Measurements from ENCODE around the gene DNAJC18.
"Not testable (repeated sequence)": the region's sequence is repeated elsewhere in the genome, so short reads cannot be mapped to it uniquely, and the experiment has no call there.

DNAJC18 gene

DNA sequence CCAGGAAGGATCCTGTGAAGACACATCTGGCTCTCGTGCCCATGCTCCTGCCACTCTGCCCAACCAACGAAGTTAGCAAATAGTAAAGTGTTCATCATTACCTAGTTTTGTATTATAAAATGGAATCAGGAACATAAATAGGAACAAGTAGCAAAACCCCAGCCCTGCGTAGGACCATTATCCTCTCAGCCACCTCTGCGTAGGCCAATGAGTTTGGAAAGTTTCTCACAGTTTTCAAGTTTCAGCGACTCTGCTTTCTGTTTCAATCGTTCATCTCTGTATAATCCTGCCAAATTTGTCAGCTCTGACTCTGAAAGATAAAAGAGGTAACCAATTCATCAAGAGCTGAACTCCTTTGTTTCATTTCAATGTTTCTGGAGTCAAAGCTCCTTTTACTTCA is 25.4 kb downstream of the DNAJC18 start:
- Histone ChIP-seq H3K9ac (ENCODE audit: insufficient read length) (no peak overlapping the region), H3K4me3 (no peak overlapping the region), H3K9me3 (ENCODE audit: low read depth, low read length) (no peaks in the 10 kb centered on the region), H3K27ac (no peak overlapping the region; the same call in 1 of the 2 replicates), H3K36me3 (ENCODE audit: insufficient read depth, low read length) (no peaks in the 10 kb centered on the region)
- DNase-seq (ENCODE audit: low read depth, low spot score), result no peak
- TF ChIP-seq FOXP2 (optimal IDR thresholded peaks at IDR 0.05; ENCODE audit: control extremely low read depth, extremely low read length, insufficient read depth), result no peak
- TF ChIP-seq POLR2AphosphoS5 (IDR thresholded peaks at IDR 0.05; ENCODE audit: borderline replicate concordance, low read depth, low read length), result no peak
- TF ChIP-seq EZH2 (IDR thresholded peaks at IDR 0.05), result no peak

DNA sequence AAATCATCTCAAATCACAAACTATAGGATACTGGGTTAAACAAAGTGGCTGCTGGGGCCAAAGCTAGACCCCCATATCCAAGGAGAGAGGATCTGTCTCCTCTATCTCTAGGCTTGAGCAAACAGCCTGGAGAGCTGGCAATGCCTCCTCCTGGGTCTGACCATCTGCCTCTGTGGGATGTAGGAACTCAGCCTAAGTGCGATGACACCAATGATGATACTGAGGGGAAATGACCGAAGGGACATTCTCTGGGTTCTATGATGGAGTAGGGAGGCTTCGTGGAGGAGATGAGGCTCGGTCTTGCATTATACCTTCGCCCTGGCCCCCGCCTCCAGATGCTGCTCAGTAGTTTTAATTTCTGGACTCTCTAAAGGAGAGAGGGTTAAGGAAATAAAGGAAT is 26.2 kb downstream of the DNAJC18 start:
- H3K27ac ChIP-seq, result no peak overlapping the region
- H3K4me3 ChIP-seq, result no peak overlapping the region

DNA sequence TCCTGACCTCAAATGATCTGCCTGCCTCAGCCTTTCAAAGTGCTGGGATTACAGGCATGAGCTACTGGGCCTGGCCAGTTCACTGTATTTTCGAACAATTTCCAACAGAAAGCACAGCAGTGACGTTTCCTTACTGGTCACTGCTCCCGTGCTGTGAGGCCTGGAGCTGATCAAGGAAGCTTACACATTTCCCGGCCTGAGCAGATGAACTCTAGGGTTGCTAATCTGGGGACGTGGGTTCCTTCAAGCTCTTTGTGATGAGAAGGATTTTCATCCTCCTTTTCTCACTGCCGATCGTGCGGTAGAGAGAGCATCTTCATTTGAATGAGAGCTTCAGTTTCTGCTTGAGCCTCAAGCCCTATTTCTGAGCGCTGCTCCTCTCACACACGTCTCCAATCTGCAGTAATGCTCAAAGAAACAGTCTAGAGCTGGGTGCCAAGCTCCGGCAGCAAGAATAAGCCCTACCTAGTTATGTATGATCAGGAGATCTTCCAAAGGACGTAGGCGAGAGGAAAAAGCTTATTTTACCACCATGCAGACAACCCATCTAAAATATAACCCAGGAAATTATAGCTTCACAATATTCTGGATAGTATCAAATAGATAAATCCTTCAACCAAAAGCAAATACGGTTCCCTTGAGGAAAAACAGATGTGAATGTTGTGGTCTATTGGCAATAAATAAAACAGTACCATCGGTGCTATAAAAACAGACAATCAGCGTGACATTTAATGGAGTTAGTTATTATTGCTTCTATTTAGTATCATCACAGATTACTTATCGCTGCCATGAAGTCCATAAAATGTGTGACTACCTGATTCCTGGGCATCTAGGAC is 28.1 kb downstream of the DNAJC18 start:
- no peak overlapping the region for H3K27ac ChIP-seq
- DNase-seq (ENCODE audit: low read depth, low spot score), result no peak
- no peaks in the 10 kb centered on the region for H3K36me3 ChIP-seq (ENCODE audit: insufficient read depth, low read length)
- H3K9me3 ChIP-seq (ENCODE audit: low read depth, low read length), result no peaks in the 10 kb centered on the region
- peak overlapping the region; percentile 16; the same call in 1 of the 2 replicates for H3K4me3 ChIP-seq
- TF ChIP-seq FOXP2 (optimal IDR thresholded peaks at IDR 0.05; ENCODE audit: control extremely low read depth, extremely low read length, insufficient read depth) (peak; percentile 52), POLR2AphosphoS5 (IDR thresholded peaks at IDR 0.05; ENCODE audit: borderline replicate concordance, low read depth, low read length) (no peak), EZH2 (IDR thresholded peaks at IDR 0.05) (no peak)
- no peak overlapping the region for H3K9ac ChIP-seq (ENCODE audit: insufficient read length)

More for the DNA sequence above, 26.2 kb downstream of the DNAJC18 start:
- Histone ChIP-seq H3K36me3 (ENCODE audit: insufficient read depth, low read length) (no peaks in the 10 kb centered on the region), H3K9ac (ENCODE audit: insufficient read length) (no peak overlapping the region), H3K9me3 (ENCODE audit: low read depth, low read length) (no peaks in the 10 kb centered on the region)
- no peak for TF ChIP-seq FOXP2 (optimal IDR thresholded peaks at IDR 0.05; ENCODE audit: control extremely low read depth, extremely low read length, insufficient read depth)
- no peak for TF ChIP-seq EZH2 (IDR thresholded peaks at IDR 0.05)
- TF ChIP-seq POLR2AphosphoS5 (IDR thresholded peaks at IDR 0.05; ENCODE audit: borderline replicate concordance, low read depth, low read length), result no peak
- DNase-seq (ENCODE audit: low read depth, low spot score), result no peak

DNA sequence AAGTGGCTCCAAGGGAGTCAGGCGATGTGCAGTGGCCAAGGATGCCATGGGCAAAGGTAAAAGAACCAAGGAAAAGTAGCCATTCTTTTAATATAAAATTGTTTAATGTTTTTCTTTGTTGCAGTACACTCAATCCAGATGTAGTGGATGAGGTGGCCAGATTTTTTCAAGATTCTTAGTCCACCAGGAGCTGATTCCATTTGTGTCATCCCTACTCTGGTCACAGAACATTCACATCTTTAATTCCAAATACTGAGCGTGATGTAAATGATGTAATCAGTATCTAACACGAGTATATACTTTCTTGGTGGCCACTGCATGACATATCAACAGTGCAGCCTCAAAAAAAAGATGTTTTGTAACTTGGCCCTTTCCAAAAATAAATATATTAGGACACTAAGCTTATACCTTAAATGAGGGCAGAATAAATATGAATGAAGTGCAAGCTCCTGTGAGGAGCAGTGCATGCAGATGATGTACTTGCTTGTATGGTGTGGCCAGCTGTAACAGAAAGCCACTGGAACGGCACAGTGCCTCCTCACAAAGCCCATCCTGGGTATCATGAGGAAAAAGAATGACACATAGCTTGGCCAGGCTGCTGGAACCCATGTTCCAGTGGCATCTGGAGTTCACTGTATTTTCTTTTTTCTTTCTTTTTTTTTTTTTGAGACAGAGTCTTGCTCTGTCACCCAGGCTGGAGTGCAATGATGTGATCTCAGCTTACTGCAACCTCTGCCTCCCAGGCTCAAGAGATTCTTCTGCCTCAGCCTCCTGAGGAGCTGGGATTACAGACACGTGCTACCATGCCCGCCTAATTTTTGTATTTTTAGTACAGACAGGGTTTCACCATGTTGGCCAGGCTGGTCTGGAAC is 29.0 kb downstream of the DNAJC18 start:
- Histone ChIP-seq H3K36me3 (ENCODE audit: insufficient read depth, low read length) (no peaks in the 10 kb centered on the region), H3K9me3 (ENCODE audit: low read depth, low read length) (no peaks in the 10 kb centered on the region), H3K27ac (no peak overlapping the region), H3K9ac (ENCODE audit: insufficient read length) (no peak overlapping the region), H3K4me3 (no peak overlapping the region)
- DNase-seq (ENCODE audit: low read depth, low spot score), result no peak
- no peak for TF ChIP-seq POLR2AphosphoS5 (IDR thresholded peaks at IDR 0.05; ENCODE audit: borderline replicate concordance, low read depth, low read length)
- no peak for TF ChIP-seq EZH2 (IDR thresholded peaks at IDR 0.05)
- no peak for TF ChIP-seq FOXP2 (optimal IDR thresholded peaks at IDR 0.05; ENCODE audit: control extremely low read depth, extremely low read length, insufficient read depth)

DNA sequence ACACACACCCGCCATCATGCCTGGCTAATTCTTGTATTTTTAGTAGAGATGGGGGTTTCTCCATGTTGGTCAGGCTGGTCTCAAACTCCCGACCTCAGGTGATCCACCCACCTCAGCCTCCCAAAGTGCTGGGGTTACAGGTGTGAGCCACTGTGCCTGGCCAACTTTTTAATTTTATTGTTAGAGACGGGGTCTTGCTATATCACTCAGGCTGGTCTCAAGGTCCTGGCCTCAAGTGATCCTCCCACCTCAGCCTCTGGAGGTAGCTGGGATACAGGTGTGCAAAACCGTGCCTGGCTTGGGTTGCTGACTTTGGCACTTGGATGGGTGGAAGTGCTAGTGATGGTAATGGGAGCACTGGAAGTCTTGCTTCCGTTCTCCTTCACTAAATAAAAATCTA is 30.2 kb downstream of the DNAJC18 start:
- not testable (repeated sequence) for H3K27ac ChIP-seq; H3K9me3 ChIP-seq (ENCODE audit: low read depth, low read length); DNase-seq (ENCODE audit: low read depth, low spot score); H3K4me3 ChIP-seq; H3K9ac ChIP-seq (ENCODE audit: insufficient read length); H3K36me3 ChIP-seq (ENCODE audit: insufficient read depth, low read length)

DNA sequence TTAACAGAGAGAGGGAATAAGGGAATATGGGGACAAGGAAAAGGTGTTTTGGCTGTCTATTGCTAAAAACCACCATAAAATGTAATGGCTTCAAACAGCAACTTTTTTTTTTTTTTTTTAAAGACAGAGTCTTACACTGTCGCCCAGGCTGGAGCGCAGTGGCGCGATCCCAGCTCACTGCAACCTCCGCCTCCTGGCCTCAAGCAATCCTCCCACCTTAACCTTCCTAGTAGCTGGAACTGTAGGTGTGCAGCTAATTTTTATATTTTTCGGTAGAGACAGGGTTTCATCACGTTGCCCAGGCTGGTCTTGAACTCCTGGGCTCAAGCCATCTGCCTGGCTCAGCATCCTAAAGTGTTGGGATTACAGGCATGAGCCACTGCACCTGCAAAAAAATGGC is 31.1 kb downstream of the DNAJC18 start:
- H3K9ac ChIP-seq (ENCODE audit: insufficient read length), result no peak overlapping the region
- H3K36me3 ChIP-seq (ENCODE audit: insufficient read depth, low read length), result no peaks in the 10 kb centered on the region
- no peak for TF ChIP-seq FOXP2 (optimal IDR thresholded peaks at IDR 0.05; ENCODE audit: control extremely low read depth, extremely low read length, insufficient read depth)
- TF ChIP-seq EZH2 (IDR thresholded peaks at IDR 0.05), result no peak
- TF ChIP-seq POLR2AphosphoS5 (IDR thresholded peaks at IDR 0.05; ENCODE audit: borderline replicate concordance, low read depth, low read length), result no peak
- H3K27ac ChIP-seq, result no peak overlapping the region
- H3K4me3 ChIP-seq, result no peak overlapping the region
- no peaks in the 10 kb centered on the region for H3K9me3 ChIP-seq (ENCODE audit: low read depth, low read length)
- no peak for DNase-seq (ENCODE audit: low read depth, low spot score)

DNA sequence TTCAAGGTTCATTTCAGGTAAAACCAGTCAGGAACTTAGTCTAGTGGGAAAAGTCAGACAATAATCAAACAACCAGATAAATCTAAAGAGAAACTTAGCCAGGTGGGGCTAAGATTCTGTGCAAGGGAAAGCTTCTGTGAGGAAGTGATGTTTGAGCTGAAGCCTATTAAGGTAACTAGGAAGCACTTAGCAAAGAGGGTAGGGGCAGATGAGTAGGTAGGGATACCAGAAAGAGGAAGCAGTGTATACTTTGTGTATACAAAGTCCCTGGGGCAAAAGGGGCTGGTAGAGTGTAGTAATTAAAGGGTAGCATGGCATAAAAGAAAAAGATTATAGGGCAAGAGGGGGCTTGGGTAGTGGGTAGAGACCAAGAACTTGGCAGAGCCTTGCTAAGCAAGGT is 31.8 kb downstream of the DNAJC18 start:
- TF ChIP-seq EZH2 (IDR thresholded peaks at IDR 0.05) (no peak), FOXP2 (optimal IDR thresholded peaks at IDR 0.05; ENCODE audit: control extremely low read depth, extremely low read length, insufficient read depth) (no peak), POLR2AphosphoS5 (IDR thresholded peaks at IDR 0.05; ENCODE audit: borderline replicate concordance, low read depth, low read length) (no peak)
- H3K9me3 ChIP-seq (ENCODE audit: low read depth, low read length), result no peaks in the 10 kb centered on the region

DNA sequence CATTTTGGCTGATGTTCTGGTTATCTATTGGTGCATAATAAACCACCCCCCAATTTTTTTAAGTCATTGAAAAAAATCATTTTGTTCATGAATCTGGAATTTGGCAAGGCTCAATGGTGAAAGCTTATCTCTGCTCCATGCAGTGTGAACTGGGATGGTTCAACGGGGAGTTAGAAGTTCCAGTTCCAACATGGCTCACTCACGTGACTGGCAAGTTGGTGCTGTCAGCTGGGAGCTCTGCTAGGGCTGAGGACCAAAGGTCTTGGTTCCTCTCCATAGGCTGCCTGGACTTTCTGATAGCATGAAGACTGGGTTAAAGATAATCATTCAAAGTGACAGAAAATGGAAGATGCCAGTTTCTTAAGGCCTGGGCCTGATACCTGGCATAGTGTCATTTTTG is 32.4 kb downstream of the DNAJC18 start:
- Histone ChIP-seq H3K27ac (no peak overlapping the region), H3K9ac (ENCODE audit: insufficient read length) (no peak overlapping the region), H3K4me3 (no peak overlapping the region), H3K36me3 (ENCODE audit: insufficient read depth, low read length) (no peaks in the 10 kb centered on the region), H3K9me3 (ENCODE audit: low read depth, low read length) (no peaks in the 10 kb centered on the region)
- TF ChIP-seq POLR2AphosphoS5 (IDR thresholded peaks at IDR 0.05; ENCODE audit: borderline replicate concordance, low read depth, low read length), result no peak
- no peak for TF ChIP-seq FOXP2 (optimal IDR thresholded peaks at IDR 0.05; ENCODE audit: control extremely low read depth, extremely low read length, insufficient read depth)
- no peak for TF ChIP-seq EZH2 (IDR thresholded peaks at IDR 0.05)
- no peak for DNase-seq (ENCODE audit: low read depth, low spot score)

More for the DNA sequence above, 31.8 kb downstream of the DNAJC18 start:
- H3K36me3 ChIP-seq (ENCODE audit: insufficient read depth, low read length), result no peaks in the 10 kb centered on the region
- H3K9ac ChIP-seq (ENCODE audit: insufficient read length), result no peak overlapping the region
- H3K27ac ChIP-seq, result no peak overlapping the region
- H3K4me3 ChIP-seq, result no peak overlapping the region
- DNase-seq (ENCODE audit: low read depth, low spot score), result no peak

Measured in SK-N-MC (cell line).